HG03571 (cell line): Measurements from ENCODE around the gene SNX21.

Experiments
- ATAC-seq: cut with Tn5 transposase; IDR thresholded peaks from one replicate; pipeline ENCODE4 v1.9.1; 2021; ENCODE audit not compliant: unreplicated experiment

SNX21 gene

DNA sequence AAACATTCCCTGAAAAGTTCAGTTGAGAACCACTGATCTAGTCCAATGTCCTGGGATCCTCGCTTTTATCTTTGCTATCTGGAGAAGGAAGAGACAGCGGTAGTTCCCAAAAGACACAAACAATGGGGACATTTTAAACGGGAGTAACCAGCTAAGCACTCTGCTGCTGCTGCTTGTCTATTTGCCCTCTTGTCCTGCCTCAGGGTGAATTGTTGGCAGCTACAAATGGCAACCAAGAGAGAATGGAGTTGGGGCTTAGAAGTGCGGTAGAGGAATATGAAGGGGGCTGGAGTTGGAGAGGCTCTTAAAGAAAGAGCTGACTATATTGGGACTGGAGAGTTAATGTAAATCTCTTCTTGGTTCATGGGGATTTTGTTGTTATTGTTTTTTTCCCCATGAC lies 41.0 kb downstream of the SNX21 start:
- ATAC-seq: no peak

DNA sequence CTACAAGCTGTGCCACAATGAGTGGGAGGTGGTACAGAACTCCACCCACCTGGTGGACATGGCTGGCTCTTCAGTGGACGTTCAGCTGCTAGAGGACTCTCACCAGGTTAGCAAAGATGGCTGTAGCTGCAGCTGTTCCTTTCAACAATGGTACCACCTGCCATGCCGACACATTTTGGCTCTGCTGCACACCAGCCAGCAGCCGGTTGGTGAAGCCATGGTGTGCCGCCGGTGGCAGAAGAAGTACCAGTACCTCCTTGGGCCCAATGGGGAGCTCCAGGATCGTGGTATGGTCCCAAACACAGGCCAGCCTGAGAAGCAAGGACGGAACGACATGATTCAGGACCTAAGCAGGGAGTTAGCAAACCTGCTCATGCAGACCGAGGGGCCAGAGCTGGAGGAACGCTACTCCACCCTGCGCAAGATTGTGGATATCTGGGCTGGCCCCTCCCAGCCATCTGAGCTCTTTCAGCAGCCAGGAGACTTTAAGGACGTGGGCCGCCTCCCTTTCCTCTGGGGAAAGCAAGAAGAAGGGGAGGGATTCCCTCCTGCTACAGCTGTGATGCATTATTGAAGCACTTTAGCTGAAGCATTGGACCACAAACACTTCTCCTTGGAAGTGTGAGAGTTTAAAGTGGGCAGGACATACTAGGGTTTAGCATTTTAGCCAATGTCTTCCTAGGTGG lies 44.6 kb downstream of the SNX21 start:
- no peak for ATAC-seq

DNA sequence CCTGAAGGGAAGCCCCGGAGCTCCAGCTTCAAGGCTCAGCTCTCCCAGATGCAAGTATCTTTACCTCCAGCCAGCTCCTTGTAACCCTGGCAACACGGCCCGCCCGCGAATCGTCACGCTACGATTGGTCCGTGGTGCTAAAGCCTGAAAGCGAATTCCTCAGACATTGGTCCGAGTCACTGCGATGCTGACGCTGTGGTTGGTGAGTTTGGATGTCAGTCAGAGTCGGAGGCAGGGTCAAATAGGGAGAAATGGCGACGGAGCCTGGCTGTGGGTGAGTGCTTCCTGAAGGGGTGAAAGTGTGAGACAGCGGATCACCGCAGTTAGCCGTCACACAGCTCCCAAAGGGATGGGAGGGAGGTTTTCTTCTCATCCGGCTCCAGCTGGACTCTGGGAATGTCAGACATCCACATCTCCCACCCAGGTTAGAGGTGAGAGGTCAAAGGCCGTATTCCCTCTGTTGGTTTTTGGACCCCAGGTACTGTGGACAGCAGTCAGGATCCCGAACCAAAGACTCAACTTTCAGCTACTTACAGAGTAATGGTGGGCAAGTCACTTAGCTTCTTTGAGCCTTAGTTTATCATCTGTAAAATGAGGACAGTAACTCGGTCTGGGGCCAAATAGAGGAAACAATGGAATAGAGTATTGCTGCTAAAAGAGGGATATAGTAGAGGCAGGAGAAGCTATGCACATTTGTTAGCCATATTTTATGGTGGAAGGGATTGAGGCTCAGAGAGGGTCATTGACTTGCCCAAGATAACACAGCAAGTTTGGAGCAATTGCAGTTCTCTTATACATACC lies 47.6 kb downstream of the SNX21 start, which contains the start of gene ZSWIM1:
ZSWIM1 (plus strand) TSS at position 240 of the 801 bp plus-strand sequence. CDS start 1,366 bp downstream, outside the sequence.
- ATAC-seq: peak; percentile 93

DNA sequence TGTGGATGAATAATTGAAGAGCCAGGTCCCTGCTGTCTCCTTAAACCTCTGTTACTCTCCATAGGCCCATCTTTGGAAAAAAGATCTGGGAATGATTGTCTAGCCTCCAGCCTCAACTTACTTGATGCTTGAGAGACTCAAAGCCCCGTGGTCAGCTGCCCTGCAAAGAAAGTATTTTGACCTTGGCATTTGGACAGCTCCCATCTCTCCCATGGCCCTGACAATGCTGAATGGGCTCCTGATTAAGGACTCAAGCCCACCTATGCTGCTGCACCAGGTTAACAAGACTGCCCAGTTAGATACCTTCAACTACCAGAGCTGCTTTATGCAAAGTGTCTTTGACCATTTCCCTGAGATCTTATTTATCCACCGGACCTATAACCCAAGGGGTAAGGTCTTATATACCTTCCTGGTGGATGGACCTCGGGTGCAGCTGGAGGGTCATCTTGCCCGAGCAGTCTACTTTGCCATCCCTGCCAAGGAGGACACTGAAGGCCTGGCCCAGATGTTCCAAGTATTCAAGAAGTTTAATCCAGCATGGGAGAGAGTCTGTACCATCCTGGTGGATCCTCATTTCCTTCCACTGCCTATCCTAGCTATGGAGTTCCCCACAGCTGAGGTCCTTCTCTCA lies 49.0 kb downstream of the SNX21 start:
- no peak for ATAC-seq

DNA sequence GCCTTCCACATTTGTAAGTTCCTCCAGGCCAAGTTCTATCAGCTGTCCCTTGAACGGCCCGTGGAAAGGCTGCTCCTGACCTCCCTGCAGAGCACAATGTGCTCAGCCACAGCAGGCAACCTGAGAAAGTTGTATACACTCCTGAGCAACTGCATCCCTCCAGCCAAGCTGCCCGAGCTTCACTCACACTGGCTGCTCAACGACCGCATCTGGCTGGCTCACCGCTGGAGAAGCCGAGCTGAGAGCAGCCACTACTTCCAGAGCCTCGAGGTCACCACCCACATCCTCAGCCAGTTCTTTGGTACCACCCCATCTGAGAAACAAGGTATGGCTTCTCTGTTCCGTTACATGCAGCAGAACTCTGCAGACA lies 49.5 kb downstream of the SNX21 start:
- ATAC-seq: no peak

DNA sequence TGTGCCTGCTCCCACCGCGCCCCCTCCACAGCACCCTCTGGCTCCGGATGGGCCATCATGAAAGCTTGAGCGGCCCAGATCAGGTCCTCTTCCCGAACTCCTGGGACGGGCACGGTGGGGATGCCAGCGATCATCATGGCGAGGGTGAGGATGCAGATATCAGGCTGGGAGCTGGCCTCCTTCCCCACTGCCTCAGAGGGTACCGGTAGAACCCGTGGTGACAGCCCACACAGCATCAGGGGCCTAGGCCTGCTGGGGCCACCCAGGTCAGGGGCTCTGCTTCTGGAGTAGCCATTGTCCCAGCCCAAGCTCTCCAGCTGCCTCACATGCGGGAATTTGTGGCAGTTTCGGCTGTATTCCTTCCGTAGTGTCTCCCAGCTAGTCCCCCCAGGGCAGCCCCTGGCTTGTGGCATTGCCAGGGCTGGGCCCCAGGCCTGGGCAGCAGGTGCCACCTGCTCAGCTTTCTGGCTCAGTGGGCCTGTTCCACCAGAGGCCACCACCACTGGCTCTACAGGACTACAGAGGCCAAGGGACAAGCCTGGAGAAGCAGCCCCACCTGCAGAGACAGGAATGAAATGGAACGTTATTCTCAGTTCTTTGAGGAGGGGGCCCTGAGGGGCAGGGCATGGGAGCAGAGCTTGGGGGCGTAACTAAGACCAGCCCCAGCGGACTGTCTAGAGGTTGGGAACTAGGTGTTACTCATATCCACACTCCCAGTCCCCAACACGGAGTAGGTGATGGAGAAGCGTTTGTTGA lies 53.2 kb downstream of the SNX21 start:
- no peak for ATAC-seq

DNA sequence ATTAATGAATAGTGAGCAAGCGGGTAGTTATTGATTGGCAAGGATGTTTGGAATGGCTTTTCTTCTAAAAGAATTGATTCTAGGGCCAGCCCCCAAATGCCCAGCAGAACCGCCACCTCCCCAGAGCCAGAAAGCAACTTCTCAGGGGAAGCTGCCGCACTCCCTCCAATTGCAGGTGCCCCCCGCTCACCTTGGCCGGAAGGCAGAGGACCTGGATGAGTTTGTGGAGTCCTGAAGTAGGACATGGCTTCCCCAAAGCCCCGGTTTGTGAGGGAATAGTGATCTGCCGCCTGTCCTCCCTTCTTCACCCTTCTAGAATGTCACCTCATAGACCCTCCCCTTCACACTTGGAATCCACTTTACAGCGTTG lies 53.7 kb downstream of the SNX21 start, which contains the start of gene SPATA25:
SPATA25 (minus strand) TSS at position 277 of the 370 bp plus-strand sequence; CDS start at position 245, 32 bp downstream.
- no peak for ATAC-seq

DNA sequence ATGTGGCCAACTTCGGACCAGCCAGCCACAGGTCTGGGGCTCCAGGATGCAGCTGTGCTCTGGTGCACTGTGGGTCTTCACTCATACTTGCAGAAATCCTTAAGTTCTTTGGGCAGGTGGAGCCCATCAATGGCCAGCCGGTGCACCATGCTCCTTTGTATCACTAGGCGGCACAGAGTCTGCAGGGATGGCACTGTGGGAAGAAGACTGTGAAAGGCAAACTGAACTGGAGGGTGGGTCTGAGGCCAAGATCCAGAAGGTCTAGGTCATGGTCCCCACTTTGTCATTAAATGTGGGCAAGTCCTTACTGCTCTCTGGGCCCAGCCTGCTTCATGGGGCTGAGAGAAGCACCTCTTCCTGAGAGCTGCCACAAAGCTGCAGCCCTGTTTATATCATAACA lies 55.1 kb downstream of the SNX21 start:
- ATAC-seq: no peak

DNA sequence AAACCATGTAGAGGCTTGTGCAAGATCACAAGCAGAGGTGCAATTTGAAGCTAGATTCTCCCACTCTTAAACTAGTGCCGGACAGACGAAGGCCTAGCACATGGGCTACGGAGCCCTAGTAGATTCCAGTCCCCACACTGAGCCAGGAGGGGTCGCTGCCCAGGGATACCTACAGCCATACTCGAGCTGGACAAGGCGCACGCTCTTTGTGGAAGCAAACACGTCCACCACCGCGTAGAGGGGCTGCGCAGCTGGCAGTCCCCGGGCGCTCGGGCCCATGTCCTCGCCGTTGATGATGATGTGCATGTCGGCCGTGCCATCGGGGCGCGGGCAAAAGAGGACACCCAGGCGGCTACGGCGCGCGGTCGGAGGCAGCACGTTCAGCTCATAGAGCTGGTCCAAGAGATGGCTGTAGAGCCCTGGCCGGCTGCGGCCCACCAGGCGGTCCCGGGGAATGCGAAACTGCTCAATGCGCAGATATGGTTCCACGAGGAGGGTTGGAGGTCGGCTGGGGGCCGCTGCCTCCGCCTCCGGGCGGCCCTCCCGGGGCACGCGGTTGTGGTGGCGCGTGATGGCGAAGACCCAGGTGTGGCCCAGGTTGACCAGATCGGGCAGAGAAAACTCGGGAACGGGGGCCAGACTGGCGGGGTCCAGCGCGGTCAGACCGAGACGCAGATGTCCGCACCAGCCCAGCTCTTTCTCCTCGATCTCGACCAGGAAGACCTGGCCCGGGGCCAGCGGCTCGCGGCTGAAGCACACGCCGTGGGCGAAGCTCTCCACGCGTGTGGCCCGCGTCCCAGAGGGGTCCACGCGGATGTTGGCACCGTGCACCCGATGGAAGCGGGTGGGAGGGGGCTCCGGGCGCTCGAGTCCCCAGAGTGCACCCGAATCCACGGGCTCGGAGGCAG lies 56.7 kb downstream of the SNX21 start:
- ATAC-seq: no peak

DNA sequence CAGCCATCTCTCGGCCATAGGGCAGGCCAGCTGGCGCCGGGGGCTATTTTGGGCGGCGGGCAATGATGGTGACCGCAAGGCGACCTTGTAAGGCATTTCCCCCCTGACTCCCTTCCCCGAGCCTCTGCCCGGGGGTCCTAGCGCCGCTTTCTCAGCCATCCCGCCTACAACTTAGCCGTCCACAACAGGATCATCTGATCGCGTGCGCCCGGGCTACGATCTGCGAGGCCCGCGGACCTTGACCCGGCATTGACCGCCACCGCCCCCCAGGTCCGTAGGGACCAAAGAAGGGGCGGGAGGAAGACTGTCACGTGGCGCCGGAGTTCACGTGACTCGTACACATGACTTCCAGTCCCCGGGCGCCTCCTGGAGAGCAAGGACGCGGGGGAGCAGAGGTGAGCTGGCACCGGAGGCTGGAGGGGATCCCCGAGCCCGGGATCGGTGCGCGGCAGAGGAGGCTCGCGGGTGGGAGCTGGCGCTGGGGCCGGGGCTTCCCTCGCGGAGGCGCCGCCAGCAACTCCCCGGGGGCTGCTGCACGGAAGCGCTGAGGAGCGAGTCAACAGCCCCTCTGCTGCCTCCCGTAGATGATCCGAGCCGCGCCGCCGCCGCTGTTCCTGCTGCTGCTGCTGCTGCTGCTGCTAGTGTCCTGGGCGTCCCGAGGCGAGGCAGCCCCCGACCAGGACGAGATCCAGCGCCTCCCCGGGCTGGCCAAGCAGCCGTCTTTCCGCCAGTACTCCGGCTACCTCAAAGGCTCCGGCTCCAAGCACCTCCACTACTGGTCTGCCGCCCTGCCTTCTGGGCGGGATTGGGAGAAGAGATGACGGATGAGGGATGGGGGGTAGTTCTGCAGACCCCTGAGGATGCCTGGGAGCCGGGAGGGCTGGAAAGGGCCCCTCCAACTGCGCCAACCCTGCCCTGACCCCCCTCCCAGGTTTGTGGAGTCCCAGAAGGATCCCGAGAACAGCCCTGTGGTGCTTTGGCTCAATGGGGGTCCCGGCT lies 57.7 kb downstream of the SNX21 start, which contains the start of the genes CTSA and NEURL2:
CTSA (plus strand) TSS at position 351 of the 999 bp plus-strand sequence; CDS start at position 585, 234 bp downstream.
NEURL2 (minus strand) TSS at position 224 of the 999 bp plus-strand sequence; CDS start at position 7, 217 bp downstream.
- ATAC-seq: peak; percentile 71

DNA sequence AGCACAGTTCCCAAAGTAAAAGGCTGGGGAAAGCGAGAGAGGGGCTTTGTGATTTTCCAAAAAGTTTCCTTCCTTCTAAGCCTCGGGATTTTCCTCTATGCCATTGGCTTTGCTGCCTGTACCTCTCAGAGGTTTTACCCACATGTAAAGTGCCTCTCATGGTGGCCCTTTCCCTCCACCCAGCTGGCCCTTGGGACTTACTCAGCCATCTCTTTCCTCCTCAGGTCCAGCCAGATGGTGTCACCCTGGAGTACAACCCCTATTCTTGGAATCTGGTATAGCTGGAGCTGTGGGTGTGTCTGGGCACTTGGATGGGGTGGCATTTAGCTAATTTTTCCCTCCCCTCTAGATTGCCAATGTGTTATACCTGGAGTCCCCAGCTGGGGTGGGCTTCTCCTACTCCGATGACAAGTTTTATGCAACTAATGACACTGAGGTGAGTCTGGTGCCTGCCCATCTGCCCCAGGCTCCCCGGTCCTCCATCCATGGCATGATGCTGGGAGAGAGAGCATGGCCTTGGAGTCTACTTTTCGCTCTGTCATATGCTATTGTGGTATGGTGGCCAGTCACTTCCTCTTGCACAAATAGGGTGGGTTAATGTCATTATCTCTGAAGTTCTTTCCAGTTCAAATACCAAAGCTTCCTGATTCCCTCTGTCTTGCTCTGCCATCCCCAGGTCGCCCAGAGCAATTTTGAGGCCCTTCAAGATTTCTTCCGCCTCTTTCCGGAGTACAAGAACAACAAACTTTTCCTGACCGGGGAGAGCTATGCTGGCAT lies 58.6 kb downstream of the SNX21 start:
- ATAC-seq: no peak
